IPS-18c (cell line): Measurements from ENCODE around the gene PSMA6.
"Not testable (repeated sequence)": the region's sequence is repeated elsewhere in the genome, so short reads cannot be mapped to it uniquely, and the experiment has no call there.

ENCODE experiments used
- H3K4me3 ChIP-seq: 2 replicates; pipeline ENCODE4 v1.7.0; 2013; ENCODE audit warnings: low read depth, mild to moderate bottlenecking, low read length, moderate library complexity; ENCODE audit not compliant: insufficient read depth
- H3K9me3 ChIP-seq: one replicate; pipeline ENCODE4 v1.6.1; 2013; ENCODE audit warnings: mild to moderate bottlenecking, low read length, moderate library complexity; ENCODE audit not compliant: control insufficient read depth, insufficient read depth

Gene PSMA6

DNA sequence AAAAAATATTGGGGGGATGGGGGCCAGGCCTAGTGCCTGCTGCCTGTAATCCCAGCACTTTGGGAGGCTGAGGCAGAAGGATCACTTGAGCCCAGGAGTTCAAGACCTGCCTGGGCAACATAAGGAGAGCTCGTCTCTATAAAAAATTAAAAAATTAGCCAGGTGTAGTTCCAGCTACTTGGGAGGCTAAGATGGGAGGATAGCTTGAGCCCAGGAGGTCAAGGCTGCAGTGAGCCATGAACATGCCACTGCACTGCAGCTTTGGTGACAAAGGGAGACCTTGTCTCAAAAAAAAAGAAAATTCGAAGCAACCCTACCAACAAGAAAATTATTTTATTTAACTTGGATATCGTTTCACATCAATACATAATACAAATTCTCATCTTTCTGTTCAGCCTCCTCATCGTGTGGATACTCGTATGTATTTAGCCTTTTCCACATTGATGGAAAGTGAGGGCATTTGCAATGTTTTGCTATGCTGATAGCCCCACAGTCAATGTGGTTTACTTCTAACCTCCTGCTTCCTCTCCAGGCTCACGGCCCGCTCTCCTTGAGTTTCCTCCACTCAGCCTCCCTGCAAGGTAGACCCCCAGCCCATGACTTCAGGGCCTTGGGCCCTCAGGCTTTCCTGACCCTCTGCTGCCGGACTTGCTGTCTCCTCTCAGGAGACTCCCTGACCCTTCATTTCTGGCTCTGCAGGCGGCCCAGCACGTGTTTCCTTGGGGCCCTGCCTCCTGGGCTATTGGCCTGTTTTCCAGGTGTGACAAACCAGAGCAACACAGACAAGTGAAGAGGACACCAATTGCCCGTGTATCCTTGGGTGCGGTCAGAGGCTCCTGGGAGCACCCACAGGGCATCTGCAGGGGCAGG is 57.5 kb downstream of the PSMA6 start:
- Histone ChIP-seq H3K9me3 (no peaks in the 10 kb centered on the region), H3K4me3 (no peak overlapping the region)

DNA sequence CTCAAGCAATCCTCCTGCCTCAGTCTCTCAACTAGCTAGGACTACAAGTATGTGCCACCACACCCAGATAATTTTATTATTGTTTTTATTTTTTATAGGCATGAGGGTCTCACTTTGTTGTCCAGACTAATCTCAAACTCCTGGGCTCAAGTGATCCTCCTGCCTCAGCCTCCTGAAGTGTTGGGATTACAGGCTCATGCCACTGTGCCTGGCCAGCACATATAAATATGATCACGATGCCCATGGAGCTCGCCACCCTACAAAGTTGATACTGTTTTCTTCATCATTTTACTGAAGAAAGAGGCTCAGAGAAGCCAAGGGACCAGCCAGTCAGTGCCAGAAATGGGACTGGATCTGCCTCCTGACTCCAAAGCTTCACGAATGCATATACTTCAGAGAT is 59.3 kb downstream of the PSMA6 start:
- H3K9me3 ChIP-seq = no peaks in the 10 kb centered on the region
- no peak overlapping the region for H3K4me3 ChIP-seq

DNA sequence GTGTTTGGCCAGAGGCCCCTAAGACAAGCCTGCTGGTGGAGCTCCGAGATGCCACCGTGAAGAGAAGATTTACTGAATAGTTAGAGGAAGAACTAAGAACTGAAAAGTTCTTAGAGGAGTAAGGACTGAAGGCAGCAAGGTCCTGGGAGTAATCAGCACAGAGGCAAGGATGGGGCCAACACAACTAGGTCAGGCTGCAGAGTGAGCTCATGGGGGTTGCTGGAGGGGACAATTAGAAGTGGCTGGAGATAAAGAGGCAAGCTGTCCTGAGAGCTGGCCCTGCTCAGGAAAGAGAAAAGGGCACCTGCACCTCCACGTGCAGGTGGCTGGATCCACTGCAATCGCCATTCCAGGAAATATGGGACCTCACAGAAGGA is 59.7 kb downstream of the PSMA6 start:
- H3K4me3 ChIP-seq = no peak overlapping the region
- no peaks in the 10 kb centered on the region for H3K9me3 ChIP-seq

DNA sequence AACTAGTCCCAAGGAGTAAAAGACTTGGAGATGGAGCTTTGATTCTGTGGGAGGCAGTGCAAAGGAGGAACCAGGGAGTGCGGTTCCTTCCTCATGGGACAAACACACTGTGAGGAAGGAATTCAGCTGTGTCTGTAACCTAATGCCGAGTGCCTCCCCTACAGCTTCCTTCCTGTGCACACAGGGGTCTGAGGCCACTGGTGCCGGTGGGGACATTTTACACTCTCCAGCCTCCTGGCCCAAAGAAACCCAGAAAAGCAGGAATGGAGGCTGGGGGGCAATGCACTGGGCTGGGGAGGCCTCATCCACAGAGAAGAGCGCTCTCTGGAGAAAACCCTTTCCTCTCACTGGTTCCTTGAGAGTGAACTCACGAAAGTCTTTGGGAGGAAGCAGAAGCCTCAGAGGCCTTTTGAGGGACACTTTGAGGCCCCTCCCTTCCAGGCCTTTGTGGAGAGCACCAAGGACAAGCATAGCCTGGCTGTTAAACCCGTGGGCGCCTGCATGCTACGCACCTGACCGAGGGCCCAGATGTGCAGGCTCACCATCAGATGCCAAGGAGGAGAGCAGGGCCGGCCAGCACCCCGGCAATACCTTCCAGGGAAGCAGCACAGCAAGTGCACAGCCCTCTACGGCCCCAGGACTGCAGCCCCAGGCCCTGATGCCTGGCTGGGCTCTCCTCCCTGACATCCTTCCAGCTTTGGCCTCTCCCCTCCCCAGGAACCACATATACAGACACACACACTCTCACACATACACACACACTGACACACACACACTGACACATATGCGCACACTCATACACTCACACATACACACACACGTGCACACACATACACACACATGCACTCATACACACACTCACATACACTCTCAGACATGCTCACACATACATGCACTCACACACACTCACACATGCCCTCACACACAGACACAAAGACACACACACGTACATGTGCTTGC is 60.4 kb downstream of the PSMA6 start:
- Histone ChIP-seq H3K4me3 (no peak overlapping the region), H3K9me3 (no peaks in the 10 kb centered on the region)

DNA sequence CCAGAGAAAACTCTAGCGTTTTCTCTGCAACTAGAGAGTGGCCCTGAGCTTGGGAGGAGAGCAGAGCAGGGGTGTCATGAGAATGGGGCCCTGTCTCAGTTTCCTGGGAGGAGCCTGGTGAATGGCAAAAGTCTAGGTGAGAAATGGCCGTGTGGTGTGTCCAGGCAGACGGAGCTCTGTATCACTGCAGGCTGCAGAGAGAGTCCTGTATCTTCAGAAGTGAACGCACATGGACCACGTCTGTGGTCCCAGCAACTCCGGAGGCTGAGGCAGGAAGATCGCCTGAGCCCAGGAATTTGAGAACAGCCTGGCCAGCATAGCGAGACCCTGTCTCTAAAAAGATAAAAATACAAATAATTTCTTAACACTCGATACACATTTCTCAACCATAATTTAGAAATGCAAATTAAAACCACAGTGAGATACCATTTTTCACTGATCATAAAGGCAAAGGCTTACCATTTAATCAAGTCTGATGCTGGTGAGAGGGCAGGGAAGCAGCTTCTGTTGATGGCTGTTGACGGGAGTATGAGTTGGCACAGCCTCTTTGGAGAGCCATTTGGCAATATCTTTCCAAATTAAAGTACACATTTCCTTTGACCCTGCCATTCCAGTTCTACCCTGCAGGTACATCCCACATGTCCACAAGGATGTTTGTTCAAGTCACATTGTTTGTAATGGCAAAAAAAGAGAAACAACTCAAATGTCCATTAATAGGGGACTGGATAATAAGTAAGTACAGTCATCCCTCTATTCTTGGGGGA is 61.4 kb downstream of the PSMA6 start:
- Histone ChIP-seq H3K4me3 (no peak overlapping the region), H3K9me3 (no peaks in the 10 kb centered on the region)

DNA sequence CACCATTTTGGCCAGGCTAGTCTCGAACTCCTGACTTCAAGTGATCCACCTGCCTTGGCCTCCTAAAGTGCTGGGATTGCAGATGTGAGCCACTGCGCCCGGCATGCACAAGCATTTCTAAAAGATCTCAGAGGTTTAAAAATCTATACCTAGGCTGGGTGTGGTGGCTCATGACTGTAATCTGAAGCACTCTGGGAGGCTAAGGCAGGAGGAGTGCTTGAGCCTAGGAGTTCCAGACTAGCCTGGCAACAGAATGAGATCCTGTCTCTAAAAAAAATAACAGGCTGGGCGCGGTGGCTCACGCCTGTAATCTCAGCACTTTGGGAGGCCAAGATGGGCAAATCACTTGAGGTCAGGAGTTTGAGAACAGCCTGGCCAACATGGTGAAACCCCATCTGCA is 63.1 kb downstream of the PSMA6 start:
- not testable (repeated sequence) for H3K4me3 ChIP-seq, H3K9me3 ChIP-seq

DNA sequence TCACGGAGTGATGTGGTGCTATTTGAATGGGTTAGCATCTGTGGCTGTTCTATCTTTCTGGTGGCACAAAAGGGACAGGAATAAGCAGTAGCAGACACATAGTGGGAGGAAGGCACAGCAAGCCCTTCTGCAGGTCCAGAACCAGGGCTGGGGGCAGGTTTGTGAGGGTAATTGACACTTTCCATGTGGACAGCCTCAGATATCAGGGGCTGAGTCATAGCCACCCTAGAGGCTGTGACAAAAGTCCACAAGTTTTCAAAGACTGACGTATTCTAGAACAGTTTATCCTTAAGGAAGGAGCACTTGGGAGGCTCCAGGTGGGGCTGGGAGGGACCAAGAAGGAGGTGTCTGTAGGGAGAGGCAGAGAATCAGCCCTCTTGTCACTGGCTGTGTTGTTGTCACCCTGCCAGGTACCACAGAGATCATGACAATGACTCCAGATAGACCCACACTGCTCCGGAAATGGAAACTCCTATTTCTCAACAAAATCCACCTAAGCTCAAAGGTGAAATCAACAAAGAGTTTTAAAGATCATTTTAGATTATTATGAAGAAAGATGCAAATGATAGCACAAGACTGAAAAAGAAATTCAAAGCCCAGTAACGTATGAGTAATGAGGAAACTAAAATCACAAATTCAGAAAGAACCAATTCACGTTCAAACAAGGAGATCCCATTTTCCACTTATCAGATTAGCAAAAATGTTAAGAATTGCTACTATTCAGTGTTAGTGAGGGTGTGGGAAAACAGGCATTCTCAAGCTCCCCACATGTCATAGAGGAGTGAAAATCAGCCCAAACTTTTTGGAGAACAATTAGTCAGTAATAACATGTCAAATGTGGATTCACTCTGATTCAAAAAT is 64.0 kb downstream of the PSMA6 start:
- H3K4me3 ChIP-seq = no peak overlapping the region

DNA sequence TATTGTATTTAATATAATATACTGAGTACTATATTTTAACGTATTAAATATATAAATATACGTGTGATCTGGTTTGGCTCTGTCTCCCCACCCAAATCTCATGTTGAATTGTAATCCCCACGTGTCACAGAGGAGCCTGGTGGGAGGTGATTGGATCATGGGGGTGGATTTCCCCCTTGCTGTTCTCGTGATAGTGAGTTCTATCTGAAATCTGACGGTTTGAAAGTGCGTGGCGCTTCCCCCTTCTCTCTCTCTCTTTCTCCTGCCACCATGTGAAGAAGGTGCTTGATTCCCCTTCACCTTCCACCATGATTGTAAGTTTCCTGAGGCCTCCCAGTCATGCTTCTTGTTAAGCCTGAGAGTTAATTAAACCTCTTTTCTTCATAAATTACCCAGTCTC is 67.5 kb downstream of the PSMA6 start:
- not testable (repeated sequence) for H3K4me3 ChIP-seq, H3K9me3 ChIP-seq

More for the DNA sequence above, 64.0 kb downstream of the PSMA6 start:
- H3K9me3 ChIP-seq = no peaks in the 10 kb centered on the region

DNA sequence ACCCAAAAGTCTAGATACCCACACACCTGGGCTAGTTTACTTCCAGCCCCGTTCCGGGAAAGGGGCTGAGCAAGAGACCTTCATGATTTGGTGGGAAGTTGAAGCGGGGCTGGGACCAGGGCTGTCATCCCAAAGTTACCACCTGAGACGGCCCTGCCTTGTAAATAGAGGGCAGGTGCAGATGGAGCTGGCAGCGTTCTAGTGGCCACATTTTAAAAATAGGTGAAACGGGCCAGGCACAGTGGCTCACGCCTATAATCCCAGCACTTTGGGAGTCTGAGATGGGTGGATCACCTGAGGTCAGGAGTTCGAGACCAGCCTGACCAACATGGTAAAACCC is 68.9 kb downstream of the PSMA6 start:
- Histone ChIP-seq H3K4me3 (no peak overlapping the region), H3K9me3 (no peaks in the 10 kb centered on the region)

DNA sequence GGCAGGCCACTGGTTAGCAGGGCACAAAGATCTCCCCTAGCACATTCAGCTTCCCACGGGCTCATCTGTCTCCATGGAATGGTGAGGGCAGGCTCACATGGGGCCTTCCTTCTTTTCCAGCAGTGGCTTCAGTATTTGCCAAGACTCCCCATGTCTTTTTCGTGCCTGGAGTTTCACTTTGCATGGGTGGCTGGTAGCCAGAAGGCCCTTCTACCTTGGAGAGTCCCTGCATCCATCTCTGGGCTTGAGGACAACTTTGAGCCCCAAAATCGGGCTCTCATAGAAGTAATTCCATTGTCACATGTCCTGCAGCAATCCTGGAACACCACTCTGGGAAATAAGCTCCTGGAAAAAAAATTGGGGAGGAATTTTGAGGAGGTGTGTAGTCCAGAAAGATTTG is 70.3 kb downstream of the PSMA6 start:
- no peak overlapping the region for H3K4me3 ChIP-seq
- no peaks in the 10 kb centered on the region for H3K9me3 ChIP-seq

DNA sequence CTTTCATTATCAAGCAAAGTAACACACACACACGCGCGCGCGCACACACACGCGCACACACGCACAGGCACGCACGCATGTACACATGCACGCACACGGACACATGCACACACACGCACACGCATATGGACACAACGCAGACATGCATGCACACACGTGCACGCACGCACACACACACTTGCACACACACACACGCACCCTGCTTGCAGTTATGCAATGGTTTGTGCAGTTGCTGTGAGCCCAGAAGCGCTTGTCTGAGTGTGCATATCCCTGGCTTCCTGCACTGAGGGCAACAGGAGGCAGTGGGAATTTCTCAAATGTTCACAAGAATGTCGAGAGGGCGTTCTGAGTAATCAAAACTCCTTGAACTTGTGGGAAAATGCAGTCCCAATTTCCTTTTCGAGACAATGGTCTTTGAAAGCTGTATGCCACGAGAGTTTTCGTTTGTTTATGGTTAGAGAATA is 70.8 kb downstream of the PSMA6 start:
- Histone ChIP-seq H3K4me3 (no peak overlapping the region), H3K9me3 (no peaks in the 10 kb centered on the region)

DNA sequence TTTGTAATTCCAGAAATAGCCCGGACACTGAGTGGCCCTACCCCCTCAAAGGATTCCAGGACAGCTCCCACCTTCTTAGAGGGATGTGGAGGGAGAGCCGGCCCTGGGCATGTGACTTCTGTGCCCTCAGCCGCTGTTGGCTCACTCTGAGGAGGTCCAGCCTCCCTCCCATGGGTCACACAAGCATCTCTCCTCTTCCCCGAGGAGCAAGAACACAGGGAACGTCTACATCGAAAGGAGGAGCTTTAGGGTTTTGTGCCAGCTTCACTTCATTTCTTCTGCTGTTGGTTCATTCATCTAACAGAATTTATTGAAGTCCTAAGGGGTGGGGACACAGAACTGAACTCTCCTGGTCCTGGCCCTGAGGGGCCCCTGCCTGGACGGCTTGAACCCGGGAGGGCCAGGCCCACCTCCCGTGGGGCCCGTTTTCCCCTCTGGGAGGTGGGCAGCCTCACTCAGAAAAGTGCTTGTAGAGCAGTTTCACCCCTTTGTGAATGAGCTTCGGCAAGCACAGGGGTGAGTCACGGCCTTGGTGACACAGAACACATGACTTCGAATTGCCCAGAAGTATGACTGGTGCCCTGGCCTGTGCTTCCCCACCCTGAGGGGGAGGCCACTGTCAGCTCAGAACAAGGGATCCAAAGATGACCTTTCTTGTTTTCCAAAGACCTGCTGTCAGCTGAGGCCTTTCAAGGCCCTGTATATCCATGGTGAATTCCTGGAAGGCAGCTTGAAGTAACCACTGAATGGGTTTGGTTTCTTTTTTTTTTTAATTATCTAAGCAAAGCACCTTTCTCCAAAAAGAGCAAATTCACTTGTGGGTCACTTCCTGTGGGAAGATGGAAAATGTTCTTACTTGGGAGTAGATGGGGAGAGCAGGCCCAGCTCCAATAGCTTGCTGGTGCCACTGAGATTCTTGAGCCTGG is 73.2 kb downstream of the PSMA6 start:
- H3K4me3 ChIP-seq = no peak overlapping the region

DNA sequence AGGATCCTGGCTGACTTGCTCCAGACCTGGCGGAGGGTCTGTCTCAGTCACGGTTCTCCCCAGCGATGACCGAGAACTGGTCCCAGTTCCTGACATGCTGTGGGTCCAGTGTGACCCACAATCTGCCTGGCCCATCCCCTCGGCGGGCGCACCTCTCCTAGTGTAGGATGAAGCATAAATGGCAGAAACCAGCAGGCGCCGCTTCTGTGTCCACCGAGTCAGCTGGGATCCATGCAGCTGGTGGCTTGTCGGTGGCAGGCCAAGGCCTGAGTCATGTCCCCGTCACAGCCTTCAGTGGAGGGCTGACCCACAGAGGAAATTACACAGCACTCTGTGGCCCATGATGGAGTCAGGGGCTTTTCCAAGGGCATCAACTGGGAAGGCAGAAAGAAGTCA is 73.9 kb downstream of the PSMA6 start:
- Histone ChIP-seq H3K4me3 (no peak overlapping the region), H3K9me3 (no peaks in the 10 kb centered on the region)

More for the DNA sequence above, 73.2 kb downstream of the PSMA6 start:
- no peaks in the 10 kb centered on the region for H3K9me3 ChIP-seq

DNA sequence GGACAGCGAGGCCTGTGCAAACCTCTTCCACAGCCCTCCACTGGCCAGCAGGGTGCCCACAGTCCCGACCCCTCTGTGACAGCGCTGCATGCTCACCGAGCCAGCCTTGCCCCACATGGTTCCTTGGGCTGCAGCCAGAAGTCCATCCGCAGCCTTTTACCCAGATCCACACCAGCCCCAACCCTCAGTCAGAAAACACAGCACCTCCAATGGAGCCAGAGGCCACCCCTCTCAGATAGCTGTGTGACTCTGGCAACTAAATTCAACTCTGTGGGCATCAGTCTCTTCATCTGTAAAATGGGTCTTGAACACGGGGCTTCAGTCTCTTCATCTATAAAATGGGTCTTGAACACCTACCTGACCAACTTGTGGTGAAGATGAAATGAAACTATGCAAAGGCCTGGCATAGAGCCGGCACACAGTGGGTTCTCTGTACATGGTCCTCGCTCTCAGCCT is 74.4 kb downstream of the PSMA6 start:
- Histone ChIP-seq H3K4me3 (no peak overlapping the region), H3K9me3 (no peaks in the 10 kb centered on the region)

DNA sequence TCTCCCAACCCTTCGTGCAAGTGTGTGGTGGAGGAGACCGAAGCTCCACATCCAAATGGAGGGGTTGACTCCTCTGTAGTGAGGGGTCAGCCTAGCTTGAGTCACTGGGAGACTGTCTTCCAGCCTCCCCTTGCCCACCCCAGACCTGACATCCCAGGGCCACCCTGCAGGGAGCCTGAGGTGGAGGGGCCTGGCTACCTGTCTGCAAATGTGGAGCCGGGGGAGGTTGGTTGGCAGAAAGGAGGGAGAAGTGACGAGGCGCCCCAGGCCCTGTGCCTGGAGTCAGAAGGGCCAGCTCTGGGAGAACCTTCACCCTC is 74.8 kb downstream of the PSMA6 start:
- H3K4me3 ChIP-seq = no peak overlapping the region
- no peaks in the 10 kb centered on the region for H3K9me3 ChIP-seq
